HL-60 (cell line): ENCODE results near the gene FBXO28.

Source experiments
- DNase-seq, 2 experiments: peaks; one replicate each; pipeline ENCODE4 v3.0.0-alpha.2; 2010 to 2020; ENCODE audit warnings: low read depth in 1 of 2, low spot score in 1 of 2
- H3K27ac ChIP-seq: fragments of 250-450 bp; sonication (Bioruptor Pico); replicated peaks from 2 replicates; pipeline ENCODE4 v1.5.1; 2020; ENCODE audit warnings: mild to moderate bottlenecking, moderate library complexity
- H3K27me3 ChIP-seq: fragments of 250-450 bp; sonication (Bioruptor Pico); 2 replicates; pipeline ENCODE4 v1.5.1; 2021; ENCODE audit warnings: mild to moderate bottlenecking, moderate library complexity; ENCODE audit not compliant: insufficient read depth, poor library complexity, severe bottlenecking
- H3K4me3 ChIP-seq: replicated peaks from 2 replicates; pipeline ENCODE4 v1.5.1; 2011; ENCODE audit warnings: mild to moderate bottlenecking, control low read depth, low read length; ENCODE audit not compliant: insufficient read depth
- CTCF ChIP-seq: IDR thresholded peaks from one replicate; pipeline ENCODE4 v1.5.1; 2011; ENCODE audit warnings: low read length, control low read depth, inconsistent platforms; ENCODE audit not compliant: insufficient read depth
- GABPA ChIP-seq: IDR thresholded peaks from 2 replicates; pipeline ENCODE4 v1.6.1; 2012; ENCODE audit warnings: low read depth
- POLR2AphosphoS5 ChIP-seq: IDR thresholded peaks from 2 replicates; pipeline ENCODE4 v1.6.1; 2012; ENCODE audit warnings: low read depth
- REST ChIP-seq: IDR thresholded peaks from 2 replicates; pipeline ENCODE4 v1.6.1; 2012; ENCODE audit warnings: low read depth; ENCODE audit not compliant: insufficient replicate concordance
- SPI1 ChIP-seq: IDR thresholded peaks from 2 replicates; pipeline ENCODE4 v1.6.1; 2012; ENCODE audit warnings: low read depth, mild to moderate bottlenecking, borderline replicate concordance

Gene FBXO28

GRCh38 chr1:224132901-224133300 is 19.0 kb downstream of the FBXO28 start:
- no peak for DNase-seq
- Histone ChIP-seq H3K27me3 (no peaks in the 10 kb centered on the region), H3K4me3 (no peak overlapping the region), H3K27ac (no peak overlapping the region)
- TF ChIP-seq SPI1: no peak
- no peak for TF ChIP-seq REST
- no peak for TF ChIP-seq CTCF
- TF ChIP-seq POLR2AphosphoS5: no peak
- no peak for TF ChIP-seq GABPA

GRCh38 chr1:224133741-224134299 is 19.9 kb downstream of the FBXO28 start:
- DNase-seq: no peak
- no peak overlapping the region for H3K27ac ChIP-seq
- no peak overlapping the region for H3K4me3 ChIP-seq
- no peaks in the 10 kb centered on the region for H3K27me3 ChIP-seq
- no peak for TF ChIP-seq REST
- no peak for TF ChIP-seq SPI1
- TF ChIP-seq POLR2AphosphoS5: no peak
- no peak for TF ChIP-seq CTCF

GRCh38 chr1:224137518-224137917 is 23.6 kb downstream of the FBXO28 start:
- TF ChIP-seq POLR2AphosphoS5 (no peak), REST (no peak), GABPA (no peak), SPI1 (no peak), CTCF (no peak)
- DNase-seq: no peak
- Histone ChIP-seq H3K4me3 (no peak overlapping the region), H3K27ac (no peak overlapping the region), H3K27me3 (no peaks in the 10 kb centered on the region)
